ENCODE results near the gene E2F4. TPM values are rescaled to one million over a fixed set of nuclear protein-coding genes. Genes with fewer than 3 reads are reported as not detected.

E2F4 gene
- total RNA-seq, 1 experiment from 2014 or later, result 114 TPM

DNA sequence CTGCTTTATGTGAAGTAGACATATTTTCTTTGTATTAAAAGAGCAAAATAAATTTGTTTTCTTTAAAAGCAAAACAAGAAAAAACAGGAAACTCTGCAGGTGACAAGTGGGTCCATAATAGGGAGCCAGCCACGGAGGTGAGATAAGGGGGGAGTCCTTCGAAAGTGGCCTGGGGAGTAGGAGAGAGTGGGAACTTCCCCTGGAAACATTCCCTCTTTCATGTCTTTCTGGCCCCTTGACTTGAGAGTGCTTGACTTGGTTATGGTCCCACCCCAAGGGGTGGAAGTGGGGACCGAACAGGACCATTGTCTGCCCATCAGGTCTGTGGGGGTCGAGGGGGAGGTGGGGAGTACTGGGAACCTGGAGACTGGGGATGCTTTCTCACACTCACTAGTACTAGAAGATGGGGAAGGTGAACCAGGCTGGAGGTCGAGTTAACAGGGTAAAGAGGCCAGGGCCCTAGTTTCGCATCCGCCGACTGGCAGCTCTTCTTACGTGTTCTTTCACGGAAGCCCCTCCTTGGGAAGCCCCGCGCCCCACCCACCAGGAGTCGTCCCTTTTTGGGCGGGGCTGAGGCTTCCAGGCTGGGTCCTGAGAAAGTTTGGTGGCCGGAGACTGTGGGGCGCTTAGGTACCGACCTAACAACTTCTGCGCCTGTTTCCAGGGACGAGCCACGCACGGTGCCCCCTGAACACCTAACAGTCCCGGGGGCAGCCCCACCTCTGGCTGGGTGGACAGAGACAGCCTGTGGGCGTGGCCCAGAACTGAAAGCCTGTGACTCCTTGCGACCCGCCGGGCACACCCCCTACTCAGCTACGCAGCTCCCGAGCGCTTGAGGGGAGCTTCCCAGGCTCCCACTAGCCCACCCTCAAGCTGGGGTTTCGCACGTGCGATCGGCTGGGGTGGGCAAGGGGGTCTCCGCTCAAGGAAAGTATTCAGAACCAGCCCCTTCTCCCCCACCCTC lies 33.0 kb upstream of the E2F4 start:
- Histone ChIP-seq H3K36me3 (ENCODE audit: control insufficient read depth in 1 of 2, insufficient read depth in 2 of 2, low read length in 2 of 2) (no peaks in the 10 kb centered on the region), H2AFZ (ENCODE audit: low read depth, low read length, poor library complexity, severe bottlenecking) (no peak overlapping the region), H3K4me1 (ENCODE audit: control insufficient read depth in 1 of 2, insufficient read depth in 2 of 2, low read length in 2 of 2) (peaks cover 11 to 35% of the 10 kb centered on the region in 2 experiments; a peak in 3 of 4 replicates), H3K9me3 (ENCODE audit: control insufficient read depth in 1 of 2, insufficient read depth in 1 of 2, low read depth in 1 of 2, low read length in 2 of 2) (no peaks in the 10 kb centered on the region), H4K20me1 (ENCODE audit: insufficient read depth) (no peaks in the 10 kb centered on the region), H3K27me3 (ENCODE audit: insufficient read depth, low read length) (no peaks in the 10 kb centered on the region), H3K79me2 (ENCODE audit: insufficient read depth, low read length) (no peaks in the 10 kb centered on the region; the same call in 1 of the 2 replicates), H3K4me2 (ENCODE audit: low read length) (peak overlapping the region; percentile 86), H3K4me3 (replicated peaks in 1 of 2; ENCODE audit: low read depth in 1 of 2, low read length in 2 of 2) (peak overlapping the region; percentile 80 to 98), H3K9ac (ENCODE audit: low read length) (peak overlapping the region; percentile 90), H3K9me2 (ENCODE audit: insufficient read depth) (no peaks in the 10 kb centered on the region), H3K27ac (ENCODE audit: low read depth, low read length) (peak overlapping the region; percentile 69)
- POLR2A ChIA-PET, result interaction anchor here (0.6 to 2.7 kb wide), 3 partner anchors 8 to 13 kb away, joined by 3 to 17 read pairs (median 4); partner anchors contain the start of genes B3GNT9 and NOL3
- intact Hi-C loops (cut with micrococcal nuclease), result loop anchor here (5.0 kb wide), 1 partner anchor 207 kb away; no protein-coding TSS in a partner anchor
- ATAC-seq, result peak; percentile 38
- BruUV-seq (replicated peaks), result TSS peak; percentile 44
- TF ChIP-seq POLR2AphosphoS5 (IDR thresholded peaks at IDR 0.05; ENCODE audit: low read depth, low read length), result no peak
- no peak for TF ChIP-seq JUND (IDR thresholded peaks at IDR 0.05)
- TF ChIP-seq, protein P1, sequence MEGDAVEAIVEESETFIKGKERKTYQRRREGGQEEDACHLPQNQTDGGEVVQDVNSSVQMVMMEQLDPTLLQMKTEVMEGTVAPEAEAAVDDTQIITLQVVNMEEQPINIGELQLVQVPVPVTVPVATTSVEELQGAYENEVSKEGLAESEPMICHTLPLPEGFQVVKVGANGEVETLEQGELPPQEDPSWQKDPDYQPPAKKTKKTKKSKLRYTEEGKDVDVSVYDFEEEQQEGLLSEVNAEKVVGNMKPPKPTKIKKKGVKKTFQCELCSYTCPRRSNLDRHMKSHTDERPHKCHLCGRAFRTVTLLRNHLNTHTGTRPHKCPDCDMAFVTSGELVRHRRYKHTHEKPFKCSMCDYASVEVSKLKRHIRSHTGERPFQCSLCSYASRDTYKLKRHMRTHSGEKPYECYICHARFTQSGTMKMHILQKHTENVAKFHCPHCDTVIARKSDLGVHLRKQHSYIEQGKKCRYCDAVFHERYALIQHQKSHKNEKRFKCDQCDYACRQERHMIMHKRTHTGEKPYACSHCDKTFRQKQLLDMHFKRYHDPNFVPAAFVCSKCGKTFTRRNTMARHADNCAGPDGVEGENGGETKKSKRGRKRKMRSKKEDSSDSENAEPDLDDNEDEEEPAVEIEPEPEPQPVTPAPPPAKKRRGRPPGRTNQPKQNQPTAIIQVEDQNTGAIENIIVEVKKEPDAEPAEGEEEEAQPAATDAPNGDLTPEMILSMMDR (IDR thresholded peaks at IDR 0.05 in 2 of 3, conservative IDR thresholded peaks at IDR 0.05 in 1 of 3; ENCODE audit: borderline replicate concordance in 1 of 3, insufficient read depth in 1 of 3, low read depth in 2 of 3, low read length in 2 of 3), result no peak
- TF ChIP-seq FOSL1 (IDR thresholded peaks at IDR 0.05; ENCODE audit: low read depth), result no peak
- no peak for TF ChIP-seq YY1 (IDR thresholded peaks at IDR 0.05; ENCODE audit: extremely low read depth, insufficient replicate concordance, low read depth, low read length)
- RAD21 ChIA-PET (ENCODE audit: low non-redundant PET in 1 of 2, low total read pairs in 2 of 2, uncharacterized antibody in 2 of 2, unreplicated experiment in 2 of 2), result interaction anchor here (0.7 to 1.2 kb wide), 2 partner anchors 141 kb away, joined by 3 read pairs; no protein-coding TSS in a partner anchor
- CTCF ChIA-PET, result interaction anchor here (0.6 to 5.7 kb wide), 7 partner anchors 8 to 198 kb away, joined by 3 to 52 read pairs (median 8); partner anchors contain the start of genes B3GNT9, CES3 and NOL3
- DNase-seq (ENCODE audit: low read depth, low spot score), result no peak

All from HCT116 (cell line).